ENCODE results near the gene YPEL1.

DNA sequence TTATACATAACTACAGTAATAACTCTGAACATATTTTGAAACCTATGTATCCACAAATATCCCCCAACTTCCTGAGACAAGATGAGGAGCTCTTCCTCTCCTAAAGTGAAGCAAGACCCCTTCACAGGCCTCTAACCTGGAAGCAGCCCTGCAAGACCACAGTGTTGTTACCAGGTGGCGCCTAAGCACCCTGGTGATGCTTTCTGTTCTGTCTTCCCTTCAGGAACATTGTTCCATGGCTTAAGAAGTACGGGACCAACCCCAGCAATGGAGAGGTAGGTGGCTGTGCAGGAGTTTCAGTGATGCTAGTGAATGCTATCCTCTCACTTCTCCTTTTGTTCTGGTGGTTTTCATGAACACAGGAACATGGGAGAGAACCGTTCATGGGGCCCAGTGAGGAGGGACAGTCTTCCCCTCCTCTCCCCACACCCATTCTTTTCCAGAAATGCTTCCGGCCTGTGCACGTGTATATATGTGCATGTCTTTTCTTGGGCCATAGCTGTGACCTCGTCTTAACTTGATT, 63.4 kb downstream of the YPEL1 start:
- TF ChIP-seq, protein P1, sequence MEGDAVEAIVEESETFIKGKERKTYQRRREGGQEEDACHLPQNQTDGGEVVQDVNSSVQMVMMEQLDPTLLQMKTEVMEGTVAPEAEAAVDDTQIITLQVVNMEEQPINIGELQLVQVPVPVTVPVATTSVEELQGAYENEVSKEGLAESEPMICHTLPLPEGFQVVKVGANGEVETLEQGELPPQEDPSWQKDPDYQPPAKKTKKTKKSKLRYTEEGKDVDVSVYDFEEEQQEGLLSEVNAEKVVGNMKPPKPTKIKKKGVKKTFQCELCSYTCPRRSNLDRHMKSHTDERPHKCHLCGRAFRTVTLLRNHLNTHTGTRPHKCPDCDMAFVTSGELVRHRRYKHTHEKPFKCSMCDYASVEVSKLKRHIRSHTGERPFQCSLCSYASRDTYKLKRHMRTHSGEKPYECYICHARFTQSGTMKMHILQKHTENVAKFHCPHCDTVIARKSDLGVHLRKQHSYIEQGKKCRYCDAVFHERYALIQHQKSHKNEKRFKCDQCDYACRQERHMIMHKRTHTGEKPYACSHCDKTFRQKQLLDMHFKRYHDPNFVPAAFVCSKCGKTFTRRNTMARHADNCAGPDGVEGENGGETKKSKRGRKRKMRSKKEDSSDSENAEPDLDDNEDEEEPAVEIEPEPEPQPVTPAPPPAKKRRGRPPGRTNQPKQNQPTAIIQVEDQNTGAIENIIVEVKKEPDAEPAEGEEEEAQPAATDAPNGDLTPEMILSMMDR (conservative IDR thresholded peaks at IDR 0.05; ENCODE audit: low read depth, low read length), result no peak
- TF ChIP-seq EZH2 (IDR thresholded peaks at IDR 0.05; ENCODE audit: borderline replicate concordance, low read depth, low read length, poor library complexity, severe bottlenecking), result no peak

Measured in A673 (cell line).